ENCODE data around the gene DDTL. TPM values are rescaled to one million over a fixed set of nuclear protein-coding genes. Genes with fewer than 3 reads are reported as not detected.
"Not testable (repeated sequence)": the region's sequence is repeated elsewhere in the genome, so short reads cannot be mapped to it uniquely, and the experiment has no call there.

Gene DDTL
- total RNA-seq (2014; rRNA removed; shearing (Covaris generic)), result 1.9 and 2.3 TPM in 2 replicates

- not testable (repeated sequence) for DNase-seq (ENCODE audit: low read depth)
Measured at GRCh38 chr22:23966568-23966967, at the start of gene DDTL. Gene DDTL (plus strand): TSS chr22:23966888. CDS start chr22:23966915, 27 bp downstream.

GRCh38 chr22:23920267-23920611 is 46.4 kb upstream of the DDTL start:
- not testable (repeated sequence) for DNase-seq (ENCODE audit: low read depth)

- peak; percentile 41 for DNase-seq (ENCODE audit: low read depth)
Measured at GRCh38 chr22:23921586-23922201, 45.0 kb upstream of the DDTL start.

- DNase-seq (ENCODE audit: low read depth), result no peak
Measured at GRCh38 chr22:23922921-23923320, 43.8 kb upstream of the DDTL start.

- no peak for DNase-seq (ENCODE audit: low read depth)
Measured at GRCh38 chr22:23925020-23925606, 41.6 kb upstream of the DDTL start.

- DNase-seq (ENCODE audit: low read depth), result no peak
Measured at GRCh38 chr22:23926561-23926960, 40.1 kb upstream of the DDTL start.

- no peak for DNase-seq (ENCODE audit: low read depth)
Measured at GRCh38 chr22:23938328-23939016, 28.2 kb upstream of the DDTL start.

- DNase-seq (ENCODE audit: low read depth), result no peak
Measured at GRCh38 chr22:23939017-23939357, 27.7 kb upstream of the DDTL start.

- DNase-seq (ENCODE audit: low read depth), result not testable (repeated sequence)
Measured at GRCh38 chr22:23940166-23940565, 26.5 kb upstream of the DDTL start.

GRCh38 chr22:23947391-23947790 is 19.3 kb upstream of the DDTL start:
- not testable (repeated sequence) for DNase-seq (ENCODE audit: low read depth)

GRCh38 chr22:23949764-23950163 is 16.9 kb upstream of the DDTL start:
- not testable (repeated sequence) for DNase-seq (ENCODE audit: low read depth)

GRCh38 chr22:23951383-23951782 is 15.3 kb upstream of the DDTL start:
- DNase-seq (ENCODE audit: low read depth), result not testable (repeated sequence)

GRCh38 chr22:23952794-23953405 is 13.8 kb upstream of the DDTL start:
- not testable (repeated sequence) for DNase-seq (ENCODE audit: low read depth)

- not testable (repeated sequence) for DNase-seq (ENCODE audit: low read depth)
Measured at GRCh38 chr22:23953485-23953884, 13.2 kb upstream of the DDTL start.

GRCh38 chr22:23954193-23954990 is 12.3 kb upstream of the DDTL start:
- DNase-seq (ENCODE audit: low read depth), result not testable (repeated sequence)

GRCh38 chr22:23954991-23955305 is 11.7 kb upstream of the DDTL start:
- DNase-seq (ENCODE audit: low read depth), result not testable (repeated sequence)

GRCh38 chr22:23955886-23956285 is 10.8 kb upstream of the DDTL start:
- DNase-seq (ENCODE audit: low read depth), result not testable (repeated sequence)

- DNase-seq (ENCODE audit: low read depth), result peak; percentile 62
Measured at GRCh38 chr22:23956301-23956900, 10.3 kb upstream of the DDTL start.

- DNase-seq (ENCODE audit: low read depth), result not testable (repeated sequence)
Measured at GRCh38 chr22:23961084-23961771, 5.5 kb upstream of the DDTL start, which contains the start of gene GSTT2B. Gene GSTT2B (minus strand): TSS chr22:23961195. CDS start chr22:23961131, 64 bp downstream.

GRCh38 chr22:23966094-23966493 is 594 bp upstream of the DDTL start:
- not testable (repeated sequence) for DNase-seq (ENCODE audit: low read depth)

- no peak for DNase-seq (ENCODE audit: low read depth)
Measured at GRCh38 chr22:23969071-23969470, 2.4 kb downstream of the DDTL start.

Measured in RPMI7951 (cell line).